HG03460 (cell line): ENCODE data around the gene KIAA1755.
A peak's percentile ranks its signal among the peaks of the same experiment; 100 is the strongest.

Experiments used
- ATAC-seq: cut with Tn5 transposase; IDR thresholded peaks from one replicate; pipeline ENCODE4 v1.9.1; 2021; ENCODE audit not compliant: unreplicated experiment

The KIAA1755 gene

GRCh38 chr20:38169636-38170193 lies 90.8 kb downstream of the KIAA1755 start:
- no peak for ATAC-seq

GRCh38 chr20:38168791-38169589 lies 91.5 kb downstream of the KIAA1755 start:
- ATAC-seq: no peak

DNA sequence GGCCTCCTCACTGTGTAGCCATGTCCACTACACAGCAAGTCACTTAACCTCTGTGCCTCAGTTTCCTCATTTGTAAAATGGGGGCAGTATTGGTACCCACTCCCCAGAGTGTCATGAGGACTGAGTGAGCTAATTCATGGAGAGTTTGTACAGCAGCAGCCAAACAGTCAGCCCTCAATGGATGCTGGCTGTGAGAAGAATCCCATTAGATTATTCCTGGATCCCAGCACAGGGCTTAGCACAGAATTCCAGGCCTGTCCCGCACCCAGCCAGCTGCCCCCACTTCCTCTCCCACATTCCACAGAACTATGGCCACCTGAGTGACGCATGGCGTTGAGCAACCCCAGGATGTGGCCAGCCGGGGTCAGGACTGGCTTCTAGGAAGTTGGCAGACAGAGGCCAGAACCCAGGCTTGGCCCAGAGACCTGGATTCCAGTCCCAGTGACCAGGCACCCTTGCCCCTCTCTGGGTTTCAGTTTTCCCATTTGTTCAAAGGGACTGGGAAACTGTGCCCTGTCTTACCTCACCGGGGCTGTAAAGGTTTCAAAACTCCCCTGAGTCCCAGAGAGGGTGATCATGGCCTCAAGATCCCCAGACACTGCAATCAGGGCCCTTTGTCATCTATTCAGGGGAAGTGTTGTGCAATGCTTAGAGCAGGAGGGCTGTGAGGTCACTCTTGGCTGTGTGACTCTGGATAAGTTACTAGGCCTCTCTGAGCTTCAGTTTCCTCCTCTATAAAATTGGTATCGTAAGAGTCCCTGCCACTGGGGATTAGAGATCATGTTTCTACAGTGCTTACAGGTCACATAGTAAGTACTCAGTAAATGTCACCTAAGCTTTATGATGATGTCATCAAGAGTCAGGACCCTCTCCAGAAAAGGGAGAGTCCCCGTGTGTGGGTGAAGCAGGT lies 92.4 kb downstream of the KIAA1755 start:
- no peak for ATAC-seq

DNA sequence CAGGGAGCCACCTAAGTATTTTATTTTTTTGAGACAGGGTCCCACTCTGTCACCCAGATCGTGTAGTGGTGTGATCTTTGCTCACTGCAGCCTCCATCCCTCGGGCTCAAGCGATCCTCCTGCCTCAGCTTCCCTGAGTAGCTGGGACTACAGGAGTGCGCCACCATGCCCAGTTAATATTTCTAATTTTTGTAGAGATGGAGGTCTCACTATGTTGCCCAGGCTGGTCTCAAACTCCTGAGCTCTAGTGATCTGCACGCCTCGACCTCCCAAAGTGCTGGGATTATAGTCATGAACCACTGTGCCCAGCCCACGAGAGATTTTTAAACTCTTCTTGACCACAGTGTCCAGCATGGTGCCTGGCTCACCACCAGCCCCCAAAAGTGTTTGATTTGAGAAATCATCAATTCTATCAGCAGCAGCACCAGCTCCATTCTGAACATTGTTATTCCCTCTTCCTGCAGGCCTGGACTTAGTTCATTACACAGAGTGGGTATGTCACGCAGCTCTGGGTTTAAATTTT lies 93.1 kb downstream of the KIAA1755 start:
- no peak for ATAC-seq

- no peak for ATAC-seq
Observed at GRCh38 chr20:38166703-38167233, 93.8 kb downstream of the KIAA1755 start.

- no peak for ATAC-seq
Observed at GRCh38 chr20:38165966-38166702, 94.4 kb downstream of the KIAA1755 start.

GRCh38 chr20:38165089-38165965 lies 95.2 kb downstream of the KIAA1755 start, which contains the start of gene TGM2:
Gene TGM2, minus strand, starts transcription at chr20:38165270. Its CDS starts 72 bp downstream, at chr20:38165198.
- ATAC-seq: peak; percentile 64

- no peak for ATAC-seq
Observed at GRCh38 chr20:38164624-38165088, 95.9 kb downstream of the KIAA1755 start.

DNA sequence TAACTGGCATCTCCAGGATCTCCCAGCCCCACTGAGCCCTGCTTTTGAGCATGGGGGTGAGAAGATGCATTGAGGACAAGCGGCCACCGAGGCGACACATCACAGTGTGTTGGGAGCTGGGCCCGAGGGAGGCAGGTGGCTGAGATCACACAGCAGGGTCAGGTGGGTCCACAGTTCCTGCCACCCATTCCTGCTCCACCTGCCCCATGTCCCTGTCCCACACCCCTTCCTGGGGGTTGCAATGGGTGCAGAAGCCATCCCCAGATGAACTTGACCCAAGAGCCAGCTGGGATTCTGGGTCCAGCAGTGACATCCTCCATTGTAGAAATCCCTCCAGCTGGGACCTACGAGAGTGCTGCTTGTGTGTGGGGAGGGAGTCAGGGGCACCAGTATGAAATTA lies 96.5 kb downstream of the KIAA1755 start:
- ATAC-seq: no peak

DNA sequence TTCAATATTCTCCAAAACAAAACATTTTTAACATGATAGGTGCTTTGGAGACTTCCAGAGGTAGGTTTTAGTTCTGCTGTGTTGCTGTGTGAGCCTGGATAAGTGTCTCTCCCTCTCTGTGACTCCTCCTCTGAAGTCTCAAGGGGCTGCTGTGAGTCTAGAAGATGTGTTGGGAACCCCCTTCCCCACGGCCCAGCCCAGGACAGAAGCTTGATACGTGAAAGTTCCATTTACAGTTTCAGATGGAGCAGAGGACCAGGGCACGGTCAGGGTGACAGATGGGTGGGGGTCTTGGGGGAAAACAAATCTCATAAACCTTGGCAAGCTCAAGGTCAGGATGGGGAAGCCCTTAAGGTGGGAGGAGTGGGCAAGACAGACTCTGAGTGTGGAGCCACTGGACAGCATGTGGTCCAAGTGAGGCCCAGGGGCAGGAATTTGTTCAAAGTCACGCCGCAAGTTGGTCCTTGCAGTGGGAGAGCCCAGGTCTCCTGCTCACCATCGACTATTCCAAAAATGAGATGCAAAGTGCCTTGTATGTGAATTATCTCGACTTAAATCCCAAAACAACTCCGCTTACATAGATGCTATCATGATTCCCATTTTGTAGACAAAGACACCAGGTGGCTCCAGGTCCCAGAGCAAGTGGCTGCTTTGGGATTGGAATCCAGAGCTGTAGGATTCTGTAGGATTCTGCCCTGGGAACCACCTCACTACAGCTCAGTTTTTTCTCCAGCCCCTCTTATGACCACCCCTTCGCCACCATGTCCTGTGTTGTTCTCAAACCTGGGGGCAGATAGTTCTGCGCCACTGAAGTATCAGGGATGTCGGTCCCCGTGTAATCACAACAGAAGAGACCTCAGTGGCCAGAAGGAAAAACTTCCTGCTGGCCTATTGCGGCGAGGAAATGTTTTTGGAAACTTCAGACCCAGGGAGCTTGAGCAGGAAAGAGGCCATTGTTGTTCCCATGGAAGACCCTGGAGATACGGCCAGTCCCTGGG lies 97.4 kb downstream of the KIAA1755 start:
- no peak for ATAC-seq

DNA sequence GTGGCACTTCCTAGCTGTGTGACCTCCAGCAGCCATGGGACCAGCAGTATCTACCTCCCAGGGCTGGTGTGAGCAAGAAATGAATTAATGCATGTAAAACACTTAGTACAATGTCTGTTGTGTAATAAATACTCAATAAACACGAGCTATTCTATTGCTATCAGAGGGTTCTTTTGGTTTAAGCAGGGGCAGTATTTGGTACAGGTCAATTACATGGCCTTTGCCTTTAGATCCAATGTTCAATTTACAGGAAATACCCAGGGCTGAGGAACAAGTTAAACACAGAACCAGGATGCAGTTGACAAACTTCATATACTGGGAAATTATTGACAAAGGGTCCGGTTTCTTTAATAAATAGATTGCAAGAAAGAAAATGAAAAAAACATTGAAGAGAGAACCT lies 98.4 kb downstream of the KIAA1755 start:
- ATAC-seq: no peak

- no peak for ATAC-seq
Observed at GRCh38 chr20:38161412-38161774, 99.1 kb downstream of the KIAA1755 start.
